Mesenteric fat pad (tissue), 1 donor: ENCODE data around the gene HECTD1. TPM values are rescaled to one million over a fixed set of nuclear protein-coding genes. Genes with fewer than 3 reads are reported as not detected.
A peak's percentile ranks its signal among the peaks of the same experiment; 100 is the strongest.
"Not testable (repeated sequence)": the region's sequence is repeated elsewhere in the genome, so short reads cannot be mapped to it uniquely, and the experiment has no call there.

ENCODE experiments used
- DNase-seq: peaks from one replicate; pipeline ENCODE4 v3.0.0-alpha.2; 2020; ENCODE audit warnings: low spot score
- long read RNA-seq: library from polyadenylated mRNA; unstranded; transcript quantifications from one replicate; pipeline ENCODE4 v2.0.0, GENCODE V29; 2020
- total RNA-seq: library from RNA; stranded (reverse); fragmentation: NEBNext Ultra II Directional; extraction: Animal tissue kit (Norgen Biotek cat#: 25700); gene quantifications from one replicate; pipeline ENCODE4 v1.2.1, GENCODE V29; 2021
- donor health status: DM: yes; HTN: yes; CAD: no.

HECTD1 gene
- total RNA-seq: 164 TPM
- long read RNA-seq, partial matches to known transcripts: 234 of 263 reads
- long read RNA-seq, other reads (novel, unspliced or antisense): 26 of 263 reads

- peak; percentile 93 for DNase-seq
Measured at GRCh38 chr14:31207755-31208545, at the start of gene HECTD1. Gene HECTD1, minus strand, starts transcription at chr14:31207793. Its CDS starts 1,857 bp downstream, at chr14:31205936.

GRCh38 chr14:31257244-31257553, 49.6 kb upstream of the HECTD1 start:
- no peak for DNase-seq

GRCh38 chr14:31256534-31257243, 49.1 kb upstream of the HECTD1 start:
- no peak for DNase-seq

- not testable (repeated sequence) for DNase-seq
Measured at GRCh38 chr14:31255918-31256317, 48.3 kb upstream of the HECTD1 start.

GRCh38 chr14:31255286-31255685, 47.7 kb upstream of the HECTD1 start:
- DNase-seq: no peak

- DNase-seq: no peak
Measured at GRCh38 chr14:31253746-31254471, 46.3 kb upstream of the HECTD1 start.

- no peak for DNase-seq
Measured at GRCh38 chr14:31252865-31253264, 45.3 kb upstream of the HECTD1 start.

- no peak for DNase-seq
Measured at GRCh38 chr14:31251028-31251958, 43.7 kb upstream of the HECTD1 start.

GRCh38 chr14:31244626-31245025, 37.0 kb upstream of the HECTD1 start:
- no peak for DNase-seq

GRCh38 chr14:31243860-31244259, 36.3 kb upstream of the HECTD1 start:
- DNase-seq: no peak

- DNase-seq: not testable (repeated sequence)
Measured at GRCh38 chr14:31242161-31242940, 34.8 kb upstream of the HECTD1 start.

- DNase-seq: no peak
Measured at GRCh38 chr14:31241450-31242114, 34.0 kb upstream of the HECTD1 start.

GRCh38 chr14:31239741-31240140, 32.1 kb upstream of the HECTD1 start:
- no peak for DNase-seq

- DNase-seq: no peak
Measured at GRCh38 chr14:31235462-31235861, 27.9 kb upstream of the HECTD1 start.

GRCh38 chr14:31232081-31232480, 24.5 kb upstream of the HECTD1 start:
- DNase-seq: no peak

GRCh38 chr14:31231272-31231671, 23.7 kb upstream of the HECTD1 start:
- not testable (repeated sequence) for DNase-seq

- no peak for DNase-seq
Measured at GRCh38 chr14:31230573-31230958, 23.0 kb upstream of the HECTD1 start.

- DNase-seq: no peak
Measured at GRCh38 chr14:31229638-31230572, 22.3 kb upstream of the HECTD1 start.
